HEK293 (cell line): ENCODE results near the gene OLA1.
A peak's percentile ranks its signal among the peaks of the same experiment; 100 is the strongest.

Source experiments
- CTCF ChIA-PET: fragments of 350-600 bp; formaldehyde crosslinking; extraction: SDS; loops from one replicate; lab custom pipeline; 2021; ENCODE audit warnings: antibody characterized with exemption; lab: Yijun Ruan, JAX
- POLR2A ChIA-PET: fragments of 300-600 bp; formaldehyde crosslinking; extraction: SDS; loops from one replicate; lab custom pipeline; 2020; ENCODE audit warnings: antibody characterized with exemption, inconsistent platforms; lab: Yijun Ruan, JAX
- H3K27ac ChIP-seq: fragments of 200-500 bp; sonication (Bioruptor generic); 2 replicates; pipeline ENCODE4 v1.5.1; 2014; ENCODE audit warnings: low read depth, low read length, control low read depth, inconsistent platforms; ENCODE audit errors: extremely low read depth
- H3K36me3 ChIP-seq, 2 experiments: fragments of 200-500 bp in 1 of 2; sonication (Bioruptor generic) in 1 of 2; 1 replicate in 1 of 2; 2 replicates in 1 of 2; pipeline ENCODE4 v1.5.1; 2014 to 2017; ENCODE audit warnings: inconsistent platforms in 2 of 2, low read length in 2 of 2; ENCODE audit not compliant: control insufficient read depth in 2 of 2, insufficient read depth in 1 of 2
- H3K4me1 ChIP-seq: fragments of 200-500 bp; sonication (Bioruptor generic); 2 replicates; pipeline ENCODE4 v1.5.1; 2014; ENCODE audit warnings: mild to moderate bottlenecking, low read length, inconsistent platforms; ENCODE audit not compliant: control insufficient read depth, insufficient read depth
- H3K4me3 ChIP-seq: 2 replicates; pipeline ENCODE4 v1.5.1; 2011; ENCODE audit warnings: low read depth, mild to moderate bottlenecking, control low read depth, low read length, moderate library complexity
- H3K9me3 ChIP-seq: fragments of 200-500 bp; sonication (Bioruptor generic); 2 replicates; pipeline ENCODE4 v1.5.1; 2014; ENCODE audit warnings: low read depth, low read length, inconsistent platforms; ENCODE audit not compliant: control insufficient read depth, insufficient read depth
- CTCF ChIP-seq: fragments of 450-650 bp; formaldehyde crosslinking; IDR thresholded peaks from 2 replicates; pipeline ENCODE4 v1.5.1; 2016; ENCODE audit warnings: missing biosample characterization, missing genetic modification characterization
- ELK4 ChIP-seq: IDR thresholded peaks from 2 replicates; pipeline ENCODE4 v1.6.1; 2011; ENCODE audit warnings: mild to moderate bottlenecking, low read depth, low read length, borderline replicate concordance
- KLF16 ChIP-seq: fragments of 450-650 bp; formaldehyde crosslinking; IDR thresholded peaks from 2 replicates; pipeline ENCODE4 v1.5.1; 2017; ENCODE audit warnings: missing biosample characterization, missing genetic modification characterization
- MZF1 ChIP-seq: fragments of 450-650 bp; formaldehyde crosslinking; IDR thresholded peaks from 2 replicates; pipeline ENCODE4 v1.5.1; 2017; ENCODE audit warnings: missing biosample characterization, missing genetic modification characterization, borderline replicate concordance
- OVOL3 ChIP-seq: fragments of 450-650 bp; formaldehyde crosslinking; IDR thresholded peaks from 2 replicates; pipeline ENCODE4 v1.5.1; 2016; ENCODE audit warnings: missing biosample characterization, missing genetic modification characterization
- SETDB1 ChIP-seq: IDR thresholded peaks from one replicate; pipeline ENCODE4 v1.6.1; 2017; ENCODE audit warnings: mild to moderate bottlenecking, low read length, moderate library complexity, mixed read lengths; ENCODE audit not compliant: insufficient read length
- SP3 ChIP-seq: fragments of 450-650 bp; formaldehyde crosslinking; IDR thresholded peaks from 2 replicates; pipeline ENCODE4 v1.5.1; 2016; ENCODE audit warnings: missing biosample characterization, missing genetic modification characterization
- ZNF112 ChIP-seq: fragments of 450-650 bp; formaldehyde crosslinking; IDR thresholded peaks from 2 replicates; pipeline ENCODE4 v1.5.0; 2017; ENCODE audit warnings: missing biosample characterization, missing genetic modification characterization
- ZNF280C ChIP-seq: fragments of 450-650 bp; formaldehyde crosslinking; IDR thresholded peaks from 2 replicates; pipeline ENCODE4 v1.5.1; 2016; ENCODE audit warnings: missing biosample characterization, missing genetic modification characterization
- ZNF391 ChIP-seq: fragments of 450-650 bp; formaldehyde crosslinking; IDR thresholded peaks from 2 replicates; pipeline ENCODE4 v1.5.1; 2016; ENCODE audit warnings: low read depth, missing biosample characterization, missing genetic modification characterization, borderline replicate concordance
- ZNF394 ChIP-seq: fragments of 450-650 bp; formaldehyde crosslinking; IDR thresholded peaks from 2 replicates; pipeline ENCODE4 v1.5.1; 2016; ENCODE audit warnings: missing biosample characterization, missing genetic modification characterization, mild to moderate bottlenecking, moderate library complexity, borderline replicate concordance
- ZNF514 ChIP-seq: fragments of 450-650 bp; formaldehyde crosslinking; IDR thresholded peaks from 2 replicates; pipeline ENCODE4 v1.5.1; 2016; ENCODE audit warnings: missing biosample characterization, missing genetic modification characterization
- ZNF544 ChIP-seq: fragments of 450-650 bp; formaldehyde crosslinking; IDR thresholded peaks from 2 replicates; pipeline ENCODE4 v1.5.0; 2017; ENCODE audit warnings: missing biosample characterization, missing genetic modification characterization
- ZNF658 ChIP-seq: fragments of 450-650 bp; formaldehyde crosslinking; IDR thresholded peaks from 2 replicates; pipeline ENCODE4; 2016; ENCODE audit warnings: missing biosample characterization, missing genetic modification characterization
- ZNF677 ChIP-seq: fragments of 450-650 bp; IDR thresholded peaks from 2 replicates; pipeline ENCODE4 v1.5.0; 2018; ENCODE audit warnings: missing biosample characterization, mild to moderate bottlenecking, missing genetic modification characterization, moderate library complexity
- ZSCAN23 ChIP-seq: fragments of 450-650 bp; formaldehyde crosslinking; IDR thresholded peaks from 2 replicates; pipeline ENCODE4 v1.5.1; 2016; ENCODE audit warnings: missing biosample characterization, missing genetic modification characterization
- TF ChIP-seq, protein P1 (sequence below): fragments of 450-650 bp; formaldehyde crosslinking; IDR thresholded peaks from 2 replicates; pipeline ENCODE4 v1.5.1; 2016; ENCODE audit warnings: missing biosample characterization, missing genetic modification characterization
- TF ChIP-seq, protein P2 (sequence below): fragments of 450-650 bp; formaldehyde crosslinking; IDR thresholded peaks from 2 replicates; pipeline ENCODE4 v1.5.1; 2016; ENCODE audit warnings: missing biosample characterization, missing genetic modification characterization

OLA1 gene

GRCh38 chr2:174148833-174149232 lies 99.5 kb downstream of the OLA1 start:
- H3K4me3 ChIP-seq, result no peak overlapping the region
- no peak for TF ChIP-seq ZNF677 (tag by site-specific recombination)
- TF ChIP-seq ZNF391 (tag by site-specific recombination), result no peak
- no peak for TF ChIP-seq ZNF112 (tag by site-specific recombination)
- H3K4me1 ChIP-seq, result 0 out of 2 replicates have a peak, but pooled peaks cover 1% of the 10 kb centered on the region
- H3K36me3 ChIP-seq, result no peaks in the 10 kb centered on the region
- H3K9me3 ChIP-seq, result no peaks in the 10 kb centered on the region
- H3K27ac ChIP-seq, result no peak overlapping the region
- CTCF ChIA-PET, result interaction anchor here (1.2 kb wide), 1 partner anchor 11 kb away, joined by 4 read pairs; no protein-coding TSS in a partner anchor
- POLR2A ChIA-PET, result no interaction called here

DNA sequence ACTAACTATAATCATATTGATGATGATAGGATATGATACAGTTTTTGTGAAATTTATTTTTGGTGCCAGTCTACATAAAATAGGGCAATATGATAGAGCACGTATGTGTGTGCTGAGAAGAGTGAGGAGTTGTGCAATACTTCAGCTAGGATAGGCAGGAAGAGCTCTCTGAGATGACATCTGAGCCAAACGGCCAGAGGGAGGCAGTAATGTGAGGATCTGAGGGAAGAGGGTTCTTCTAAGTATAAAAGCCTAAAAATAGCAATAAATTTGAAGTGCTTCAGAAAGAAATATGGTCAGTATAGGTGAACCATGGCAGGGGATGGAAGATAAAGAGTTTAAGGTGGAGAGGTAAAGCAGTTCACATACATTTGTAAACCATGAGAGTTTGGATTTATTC lies 102.5 kb downstream of the OLA1 start:
- CTCF ChIA-PET, result interaction anchor here (0.6 to 1.6 kb wide), 4 partner anchors 10 to 576 kb away, joined by 3 to 4 read pairs (median 4); no protein-coding TSS in a partner anchor
- no peaks in the 10 kb centered on the region for H3K9me3 ChIP-seq
- TF ChIP-seq KLF16 (tag by site-specific recombination), result no peak
- no peak for TF ChIP-seq ZNF544 (tag by site-specific recombination)
- no peak for TF ChIP-seq SP3
- TF ChIP-seq CTCF (tag by site-specific recombination), result 0 out of 2 replicates have a peak, but pooled peaks have one; percentile 7
- no peak for TF ChIP-seq ZNF514 (tag by site-specific recombination)
- TF ChIP-seq, protein P1, sequence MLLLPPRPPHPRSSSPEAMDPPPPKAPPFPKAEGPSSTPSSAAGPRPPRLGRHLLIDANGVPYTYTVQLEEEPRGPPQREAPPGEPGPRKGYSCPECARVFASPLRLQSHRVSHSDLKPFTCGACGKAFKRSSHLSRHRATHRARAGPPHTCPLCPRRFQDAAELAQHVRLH, result peak; percentile 19; the same call in 1 of the 2 replicates
- H3K27ac ChIP-seq, result no peak overlapping the region
- H3K36me3 ChIP-seq, result no peaks in the 10 kb centered on the region
- H3K4me1 ChIP-seq, result no peaks in the 10 kb centered on the region
- POLR2A ChIA-PET, result no interaction called here
- H3K4me3 ChIP-seq, result no peak overlapping the region

- POLR2A ChIA-PET, result no interaction called here
- Histone ChIP-seq H3K4me1 (no peaks in the 10 kb centered on the region), H3K36me3 (peaks cover 0 to 12% of the 10 kb centered on the region in 2 experiments; a peak in 1 of 3 replicates), H3K9me3 (no peaks in the 10 kb centered on the region), H3K4me3 (no peak overlapping the region), H3K27ac (no peak overlapping the region)
- TF ChIP-seq ZNF658 (tag by site-specific recombination), result no peak
- TF ChIP-seq OVOL3 (tag by site-specific recombination), result no peak
- TF ChIP-seq, protein P2, sequence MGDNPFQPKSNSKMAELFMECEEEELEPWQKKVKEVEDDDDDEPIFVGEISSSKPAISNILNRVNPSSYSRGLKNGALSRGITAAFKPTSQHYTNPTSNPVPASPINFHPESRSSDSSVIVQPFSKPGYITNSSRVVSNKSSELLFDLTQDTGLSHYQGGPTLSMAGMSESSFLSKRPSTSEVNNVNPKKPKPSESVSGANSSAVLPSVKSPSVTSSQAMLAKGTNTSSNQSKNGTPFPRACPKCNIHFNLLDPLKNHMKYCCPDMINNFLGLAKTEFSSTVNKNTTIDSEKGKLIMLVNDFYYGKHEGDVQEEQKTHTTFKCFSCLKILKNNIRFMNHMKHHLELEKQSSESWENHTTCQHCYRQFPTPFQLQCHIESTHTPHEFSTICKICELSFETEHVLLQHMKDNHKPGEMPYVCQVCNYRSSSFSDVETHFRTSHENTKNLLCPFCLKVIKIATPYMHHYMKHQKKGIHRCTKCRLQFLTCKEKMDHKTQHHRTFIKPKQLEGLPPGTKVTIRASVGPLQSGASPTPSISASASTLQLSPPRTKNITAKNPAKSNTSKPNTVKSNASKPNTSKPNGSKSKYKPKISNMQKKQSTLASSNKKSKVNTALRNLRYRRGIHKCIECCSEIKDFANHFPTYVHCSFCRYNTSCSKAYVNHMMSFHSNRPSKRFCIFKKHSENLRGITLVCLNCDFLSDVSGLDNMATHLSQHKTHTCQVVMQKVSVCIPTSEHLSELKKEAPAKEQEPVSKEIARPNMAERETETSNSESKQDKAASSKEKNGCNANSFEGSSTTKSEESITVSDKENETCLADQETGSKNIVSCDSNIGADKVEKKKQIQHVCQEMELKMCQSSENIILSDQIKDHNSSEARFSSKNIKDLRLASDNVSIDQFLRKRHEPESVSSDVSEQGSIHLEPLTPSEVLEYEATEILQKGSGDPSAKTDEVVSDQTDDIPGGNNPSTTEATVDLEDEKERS (tag by site-specific recombination), result no peak
- TF ChIP-seq ZSCAN23, result no peak
- no peak for TF ChIP-seq ZNF280C (tag by site-specific recombination)
- TF ChIP-seq SETDB1, result no peak
- no peak for TF ChIP-seq ELK4
- TF ChIP-seq ZNF394 (tag by site-specific recombination), result no peak
- no peak for TF ChIP-seq MZF1 (tag by site-specific recombination)
- CTCF ChIA-PET, result interaction anchor here (0.9 to 1.4 kb wide), 2 partner anchors 38 to 199 kb away, joined by 3 read pairs; no protein-coding TSS in a partner anchor
Measured at GRCh38 chr2:174142290-174142689, 106.0 kb downstream of the OLA1 start.
